HEK293T (cell line): ENCODE results near the gene DTNB.

Experiments
- CTCF ChIA-PET: fragments of 350-600 bp; formaldehyde crosslinking; extraction: SDS; loops from one replicate; lab custom pipeline; 2021; ENCODE audit warnings: antibody characterized with exemption, inconsistent platforms; lab: Yijun Ruan, JAX
- POLR2A ChIA-PET: fragments of 350-600 bp; formaldehyde crosslinking; extraction: SDS; loops from one replicate; lab custom pipeline; 2020; ENCODE audit warnings: antibody characterized with exemption, inconsistent platforms; lab: Yijun Ruan, JAX
- DNase-seq: peaks from one replicate; pipeline ENCODE4 v3.0.0; 2012; ENCODE audit warnings: mixed read lengths; ENCODE audit errors: extremely low spot score
- ARNT ChIP-seq: fragments of 450-650 bp; IDR thresholded peaks from 2 replicates; pipeline ENCODE4 v1.6.1; 2017; ENCODE audit warnings: mild to moderate bottlenecking
- BHLHE40 ChIP-seq: fragments of 450-650 bp; IDR thresholded peaks from 2 replicates; pipeline ENCODE4 v1.6.1; 2016; ENCODE audit warnings: mild to moderate bottlenecking, moderate library complexity, borderline replicate concordance
- CTBP1 ChIP-seq: fragments of 450-650 bp; IDR thresholded peaks from 2 replicates; pipeline ENCODE4 v1.6.1; 2016; ENCODE audit warnings: borderline replicate concordance
- ELF4 ChIP-seq: fragments of 450-650 bp; IDR thresholded peaks from 2 replicates; pipeline ENCODE4 v1.6.1; 2017; ENCODE audit warnings: antibody characterized with exemption
- FOXA1 ChIP-seq: fragments of 450-650 bp; IDR thresholded peaks from 2 replicates; pipeline ENCODE4 v1.6.1; 2016; ENCODE audit warnings: mild to moderate bottlenecking
- FOXK2 ChIP-seq: fragments of 450-650 bp; IDR thresholded peaks from 2 replicates; pipeline ENCODE4 v1.6.1; 2016; ENCODE audit warnings: mild to moderate bottlenecking
- FOXM1 ChIP-seq: fragments of 450-650 bp; IDR thresholded peaks from 2 replicates; pipeline ENCODE4 v1.6.1; 2017; ENCODE audit warnings: mild to moderate bottlenecking, borderline replicate concordance
- HDGF ChIP-seq: fragments of 450-650 bp; IDR thresholded peaks from 2 replicates; pipeline ENCODE4 v1.6.1; 2017; ENCODE audit warnings: antibody characterized with exemption, borderline replicate concordance
- L3MBTL2 ChIP-seq: fragments of 450-650 bp; conservative IDR thresholded peaks from 2 replicates; pipeline ENCODE4 v1.6.1; 2016; ENCODE audit warnings: mild to moderate bottlenecking
- LEF1 ChIP-seq: fragments of 450-650 bp; IDR thresholded peaks from 2 replicates; pipeline ENCODE4 v1.6.1; 2017; ENCODE audit warnings: mild to moderate bottlenecking, borderline replicate concordance
- NFRKB ChIP-seq: fragments of 450-650 bp; IDR thresholded peaks from 2 replicates; pipeline ENCODE4 v1.6.1; 2016; ENCODE audit warnings: mild to moderate bottlenecking, moderate library complexity
- PKNOX1 ChIP-seq: fragments of 450-650 bp; IDR thresholded peaks from 2 replicates; pipeline ENCODE4 v1.6.1; 2016
- SP1 ChIP-seq: fragments of 450-650 bp; IDR thresholded peaks from 2 replicates; pipeline ENCODE4 v1.6.1; 2017
- SUZ12 ChIP-seq: fragments of 450-650 bp; IDR thresholded peaks from 2 replicates; pipeline ENCODE4 v1.6.1; 2016; ENCODE audit warnings: mild to moderate bottlenecking
- TARDBP ChIP-seq: fragments of 450-650 bp; IDR thresholded peaks from 2 replicates; pipeline ENCODE4 v1.6.1; 2016
- ZNF384 ChIP-seq: fragments of 450-650 bp; IDR thresholded peaks from 2 replicates; pipeline ENCODE4 v1.6.1; 2016

The DTNB gene

GRCh38 chr2:25438793-25439192 is 234.6 kb downstream of the DTNB start:
- no peak for DNase-seq
- POLR2A ChIA-PET: no interaction called here
- CTCF ChIA-PET: no interaction called here
- TF ChIP-seq FOXK2: no peak
- TF ChIP-seq PKNOX1: no peak
- no peak for TF ChIP-seq ZNF384
- TF ChIP-seq NFRKB: no peak
- no peak for TF ChIP-seq BHLHE40
- TF ChIP-seq FOXM1: no peak
- no peak for TF ChIP-seq CTBP1
- no peak for TF ChIP-seq HDGF
- no peak for TF ChIP-seq LEF1
- no peak for TF ChIP-seq L3MBTL2
- TF ChIP-seq SP1: no peak
- TF ChIP-seq ARNT: no peak
- TF ChIP-seq ELF4: no peak
- TF ChIP-seq FOXA1: no peak
- no peak for TF ChIP-seq TARDBP
- no peak for TF ChIP-seq SUZ12

GRCh38 chr2:25437881-25438662 is 235.3 kb downstream of the DTNB start:
- CTCF ChIA-PET: no interaction called here
- DNase-seq: no peak
- POLR2A ChIA-PET: no interaction called here
- TF ChIP-seq TARDBP (no peak), L3MBTL2 (no peak), PKNOX1 (no peak), FOXA1 (no peak), FOXM1 (no peak), LEF1 (no peak), ELF4 (no peak), NFRKB (no peak), SP1 (no peak), CTBP1 (no peak), SUZ12 (no peak), BHLHE40 (no peak), FOXK2 (no peak), HDGF (no peak), ARNT (no peak), ZNF384 (no peak)

GRCh38 chr2:25435421-25435820 is 238.0 kb downstream of the DTNB start:
- ChIA-PET POLR2A (no interaction called here), CTCF (no interaction called here)
- TF ChIP-seq FOXM1: no peak
- no peak for TF ChIP-seq HDGF
- TF ChIP-seq FOXA1: no peak
- TF ChIP-seq CTBP1: no peak
- TF ChIP-seq ELF4: no peak
- TF ChIP-seq ARNT: no peak
- no peak for TF ChIP-seq BHLHE40
- TF ChIP-seq SP1: no peak
- no peak for TF ChIP-seq LEF1
- TF ChIP-seq FOXK2: no peak
- TF ChIP-seq L3MBTL2: no peak
- TF ChIP-seq ZNF384: no peak
- TF ChIP-seq SUZ12: no peak
- no peak for TF ChIP-seq NFRKB
- no peak for DNase-seq

- ChIA-PET POLR2A (no interaction called here), CTCF (no interaction called here)
- no peak for DNase-seq
- TF ChIP-seq NFRKB: no peak
- TF ChIP-seq LEF1: no peak
- no peak for TF ChIP-seq FOXA1
- no peak for TF ChIP-seq CTBP1
- TF ChIP-seq BHLHE40: no peak
- TF ChIP-seq FOXK2: no peak
- no peak for TF ChIP-seq PKNOX1
- TF ChIP-seq ARNT: no peak
- no peak for TF ChIP-seq HDGF
- no peak for TF ChIP-seq ZNF384
Measured at GRCh38 chr2:25431604-25432003, 241.8 kb downstream of the DTNB start.

GRCh38 chr2:25430556-25430955 is 242.8 kb downstream of the DTNB start:
- DNase-seq: no peak
- TF ChIP-seq SP1: no peak
- TF ChIP-seq ZNF384: no peak
- no peak for TF ChIP-seq L3MBTL2
- no peak for TF ChIP-seq HDGF
- TF ChIP-seq PKNOX1: no peak
- TF ChIP-seq ARNT: no peak
- no peak for TF ChIP-seq CTBP1
- no peak for TF ChIP-seq BHLHE40
- TF ChIP-seq LEF1: no peak
- no peak for TF ChIP-seq FOXK2
- no peak for TF ChIP-seq FOXA1
- no peak for TF ChIP-seq FOXM1
- no peak for TF ChIP-seq SUZ12
- TF ChIP-seq ELF4: no peak
- POLR2A ChIA-PET: no interaction called here
- CTCF ChIA-PET: no interaction called here
